GM18499 (cell line): ENCODE data around the gene LIX1L.

Source experiments
- ATAC-seq: cut with Tn5 transposase; IDR thresholded peaks from one replicate; pipeline ENCODE4 v1.9.1; 2021; ENCODE audit warnings: moderate number of reproducible peaks; ENCODE audit not compliant: insufficient read depth, unreplicated experiment

The LIX1L gene

DNA sequence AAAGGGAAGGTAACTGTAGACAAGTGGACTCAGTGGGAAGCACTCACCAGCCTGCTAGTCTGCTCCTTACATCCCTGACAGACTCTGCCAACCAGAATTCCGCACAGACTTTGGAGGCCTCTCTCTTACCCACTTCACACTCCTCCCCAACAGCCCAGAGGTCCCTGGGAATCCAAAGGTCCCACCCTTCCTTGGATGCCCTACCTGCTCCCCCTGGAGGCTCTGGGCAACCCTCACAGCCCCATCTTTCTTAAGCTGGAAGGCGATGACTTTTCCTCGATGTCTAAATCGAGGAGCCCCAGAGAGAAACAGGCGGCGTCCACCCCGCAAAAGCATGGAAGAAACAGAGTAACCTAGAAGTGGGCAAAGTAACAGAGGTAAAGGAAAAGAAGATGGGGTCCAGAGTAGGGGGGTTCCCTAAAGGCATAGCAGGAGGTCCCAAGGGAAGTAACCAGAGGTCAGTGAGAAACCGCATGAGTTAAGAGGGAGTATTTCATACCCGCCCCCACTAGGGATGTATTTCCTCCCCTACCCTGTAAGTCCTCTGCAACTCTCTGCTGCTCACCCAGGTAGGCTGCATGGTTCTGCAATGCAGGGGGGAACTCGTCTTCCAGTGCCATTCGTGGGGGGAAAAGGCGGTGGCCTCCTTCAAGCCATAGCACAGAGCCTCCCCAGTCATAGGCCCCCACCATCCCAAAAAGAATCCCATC is 56.4 kb downstream of the LIX1L start:
- ATAC-seq = no peak

DNA sequence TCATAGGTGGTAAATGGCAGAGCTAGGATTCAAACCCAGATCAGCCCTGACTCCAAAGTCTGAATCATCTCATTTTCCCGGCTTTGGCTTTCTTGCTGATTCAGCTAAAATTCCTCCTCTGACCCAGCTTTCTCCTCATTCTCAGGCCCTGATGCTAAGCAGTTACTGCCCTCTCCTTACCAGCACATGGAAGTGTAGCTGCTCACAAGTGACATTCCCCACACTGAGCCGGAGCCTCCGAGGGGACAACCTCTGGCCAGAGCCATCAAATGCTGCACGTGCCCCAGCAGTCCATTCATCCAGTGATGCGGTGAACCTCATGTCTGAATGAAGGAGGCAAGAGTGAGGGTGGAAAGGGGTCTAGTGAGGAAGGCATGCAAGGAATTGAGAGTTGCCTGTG is 59.1 kb downstream of the LIX1L start:
- ATAC-seq = no peak

DNA sequence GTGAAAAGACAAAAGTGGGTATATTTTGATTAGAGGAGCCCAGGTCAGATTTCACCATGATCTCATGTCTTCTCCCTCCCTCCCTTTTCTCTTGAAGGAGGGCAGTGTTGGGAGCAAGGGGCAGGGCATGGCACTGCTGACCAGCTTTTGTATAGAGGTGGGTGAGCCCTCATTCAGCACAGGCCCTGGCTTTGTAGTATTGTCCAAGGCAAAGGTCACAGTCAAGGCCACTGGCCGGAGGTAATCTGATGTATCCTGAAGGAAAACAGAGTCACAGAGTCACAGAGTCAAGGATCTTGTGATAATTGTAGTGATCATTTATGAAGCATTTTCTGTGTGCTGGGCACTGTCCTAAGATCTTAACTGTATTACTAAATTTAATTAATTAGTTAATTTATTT is 59.8 kb downstream of the LIX1L start:
- no peak for ATAC-seq

DNA sequence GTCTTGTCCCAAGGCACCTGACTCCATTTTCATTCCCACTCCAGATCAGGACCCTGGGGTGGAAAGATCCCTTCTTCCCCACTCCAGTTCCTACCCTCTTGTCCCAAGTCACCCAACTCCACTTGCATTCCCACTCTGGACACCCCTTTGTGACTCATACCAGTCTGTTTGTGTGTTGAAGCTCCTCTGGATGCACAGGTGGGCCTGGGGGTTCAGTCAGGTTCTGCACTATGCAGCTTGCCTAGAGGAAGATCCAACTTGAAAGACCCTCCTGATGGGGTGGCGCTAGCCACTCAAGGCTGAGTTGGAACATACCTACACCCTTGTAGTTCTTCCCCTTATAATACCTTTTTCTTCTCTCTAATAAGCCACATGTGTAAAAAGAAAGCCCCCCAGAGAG is 62.3 kb downstream of the LIX1L start:
- ATAC-seq = no peak

DNA sequence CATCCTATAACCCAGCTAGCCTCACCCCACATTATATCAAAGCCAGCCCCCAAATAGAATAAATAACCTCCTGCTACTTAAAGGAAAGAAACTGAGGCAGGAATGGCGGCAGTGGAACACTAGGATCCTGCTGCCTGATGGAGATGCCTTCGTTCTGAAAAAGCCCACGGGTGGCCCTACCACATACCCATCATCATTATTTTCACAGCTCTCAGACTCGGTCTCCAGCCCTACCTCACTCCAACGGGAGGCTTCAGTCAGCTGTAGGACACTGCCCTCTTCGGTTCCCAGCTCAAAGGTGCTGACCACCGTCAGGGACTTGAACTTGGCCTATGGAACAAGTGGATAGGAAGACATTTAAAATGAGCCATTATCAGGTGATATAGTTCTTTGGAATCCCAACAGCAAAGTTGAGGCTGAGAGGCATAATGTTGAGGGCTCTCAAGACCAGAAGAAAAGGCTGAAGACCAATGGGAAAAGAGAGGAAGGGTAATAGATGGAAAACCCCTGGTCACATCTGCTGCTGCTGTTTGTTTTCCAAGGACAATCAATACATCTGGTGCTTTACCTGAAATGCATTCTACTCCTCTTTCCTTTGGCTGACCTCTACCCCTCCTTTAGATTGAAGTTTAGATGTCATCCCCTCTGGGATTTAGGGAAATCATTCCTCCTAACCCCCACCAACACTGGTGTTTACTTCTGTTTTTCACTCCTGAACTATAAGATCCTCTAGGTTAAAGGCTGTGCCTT is 64.3 kb downstream of the LIX1L start:
- ATAC-seq = no peak

DNA sequence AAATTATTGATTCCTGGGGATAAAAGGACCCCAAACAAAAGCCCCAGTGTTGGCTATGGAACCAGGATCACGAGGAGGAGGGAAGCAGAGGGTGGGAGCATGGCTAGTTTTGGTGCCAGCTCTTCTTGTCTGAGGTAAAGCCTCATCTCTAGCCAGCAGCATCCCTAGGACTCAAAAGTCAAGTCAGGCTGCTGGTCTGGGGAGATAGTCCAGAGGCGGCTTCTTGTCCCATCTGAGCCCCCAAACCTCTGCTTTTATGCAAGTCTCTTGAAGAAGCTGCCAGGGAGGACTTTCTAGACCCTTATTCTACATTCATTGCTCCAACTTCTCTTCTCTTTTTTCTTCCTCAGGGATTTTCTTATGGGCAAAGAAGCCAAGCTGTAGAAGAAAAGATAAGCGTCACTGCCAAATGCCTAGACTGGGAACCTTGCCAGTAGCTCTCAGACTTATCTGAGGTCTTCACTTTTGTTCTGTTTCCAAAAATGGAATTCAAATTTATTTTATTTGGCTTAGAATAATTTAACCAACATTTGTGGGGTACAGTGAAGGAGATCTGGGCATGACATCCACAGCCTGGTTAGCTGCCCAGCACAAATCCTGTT is 65.2 kb downstream of the LIX1L start:
- no peak for ATAC-seq

DNA sequence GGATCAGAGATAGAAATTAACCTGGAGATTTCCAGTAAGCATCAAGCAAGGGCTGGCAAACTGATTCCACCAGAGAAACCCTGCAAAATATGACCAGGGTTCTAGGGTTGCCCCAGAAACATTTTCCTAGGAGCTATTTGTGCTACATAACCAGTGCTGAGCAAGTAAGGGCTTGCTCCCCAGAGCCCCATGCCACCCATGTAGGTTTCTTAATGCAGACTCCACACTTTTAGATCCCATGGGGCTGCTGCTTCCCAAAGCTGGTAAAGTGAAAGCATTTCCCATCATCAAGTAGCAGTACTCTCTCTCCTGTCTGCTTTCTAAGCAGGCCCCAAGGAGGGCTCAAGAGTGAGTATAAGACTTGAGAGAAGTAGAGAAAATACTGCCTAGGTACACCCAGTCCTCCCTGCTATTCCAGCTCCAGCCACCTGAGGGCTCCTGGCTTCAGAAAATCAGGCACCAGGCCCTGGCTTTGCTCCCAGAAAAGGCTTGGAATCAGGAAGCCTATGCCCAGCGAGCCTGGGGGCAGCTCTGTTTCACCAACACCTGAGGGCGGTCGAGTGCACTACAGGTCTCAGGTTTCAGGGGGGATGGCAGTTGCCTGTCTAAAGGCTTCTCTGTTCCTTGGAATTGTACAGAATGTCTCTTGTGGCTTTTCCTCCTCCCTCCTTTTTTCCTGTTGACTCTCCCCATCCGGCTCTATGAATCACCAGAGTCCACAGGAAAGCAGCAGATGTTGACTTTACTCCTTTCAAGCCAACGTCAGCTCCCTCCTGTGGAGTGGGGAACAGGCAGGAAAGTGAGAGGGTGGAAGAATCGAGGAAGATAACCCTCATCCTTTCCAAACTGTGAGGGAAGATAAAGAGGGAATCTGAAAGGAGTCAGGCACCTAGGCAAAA is 66.0 kb downstream of the LIX1L start:
- ATAC-seq = no peak

DNA sequence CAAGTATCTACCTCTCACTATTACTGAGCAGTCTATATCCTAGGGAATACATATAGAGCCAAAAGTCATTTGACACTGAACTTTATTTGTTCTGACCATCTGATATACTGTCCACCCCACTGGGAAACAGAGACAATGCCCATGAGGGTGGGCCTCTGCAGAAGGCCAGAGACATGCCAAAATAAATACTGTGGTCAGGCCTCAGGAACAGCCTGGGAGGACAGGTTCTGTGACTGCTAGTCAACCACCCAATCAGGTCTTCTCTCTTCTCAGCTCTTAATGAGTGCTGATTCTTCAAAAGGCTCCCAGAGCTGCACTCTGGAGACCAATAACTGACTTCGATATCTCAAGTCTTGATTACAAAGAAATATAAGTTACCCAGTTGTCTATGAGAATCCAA is 66.7 kb downstream of the LIX1L start:
- ATAC-seq = no peak

DNA sequence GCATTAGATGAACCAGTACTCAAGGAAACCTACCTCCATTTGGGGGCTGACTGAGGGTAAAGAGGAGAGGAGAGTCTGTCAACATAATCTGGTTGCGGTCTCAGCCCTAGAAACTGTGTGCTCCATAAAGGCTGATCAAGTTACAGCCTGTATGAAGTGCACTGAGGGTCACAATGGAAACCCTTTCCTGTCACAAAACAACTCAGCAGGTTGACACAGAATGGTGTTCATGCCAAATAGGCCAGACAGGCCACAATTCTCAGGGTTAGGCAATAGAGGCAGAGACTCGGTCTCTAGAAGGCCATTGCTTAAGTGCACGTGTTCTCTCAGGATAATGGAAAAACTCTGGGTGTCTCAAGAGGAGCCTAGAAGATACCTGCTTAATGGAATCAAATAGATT is 68.1 kb downstream of the LIX1L start:
- no peak for ATAC-seq

DNA sequence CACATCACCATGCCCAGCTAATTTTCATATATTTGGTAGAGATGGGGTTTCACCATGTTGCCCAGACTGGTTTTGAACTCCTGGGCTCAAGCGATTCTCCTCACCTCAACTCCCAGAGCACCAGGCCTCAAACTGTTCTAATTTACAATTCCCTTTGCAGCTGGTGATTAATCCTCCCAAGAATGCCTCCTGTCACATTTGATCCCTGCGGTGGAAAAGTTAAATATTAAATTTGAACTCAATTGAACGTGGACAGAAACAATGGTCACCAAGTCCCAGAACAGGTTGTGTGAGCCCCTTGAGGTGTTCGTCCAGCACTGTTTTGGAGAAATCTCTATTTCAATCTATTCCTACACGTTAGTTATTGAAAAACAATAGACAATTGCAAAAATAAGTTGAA is 70.2 kb downstream of the LIX1L start:
- no peak for ATAC-seq

DNA sequence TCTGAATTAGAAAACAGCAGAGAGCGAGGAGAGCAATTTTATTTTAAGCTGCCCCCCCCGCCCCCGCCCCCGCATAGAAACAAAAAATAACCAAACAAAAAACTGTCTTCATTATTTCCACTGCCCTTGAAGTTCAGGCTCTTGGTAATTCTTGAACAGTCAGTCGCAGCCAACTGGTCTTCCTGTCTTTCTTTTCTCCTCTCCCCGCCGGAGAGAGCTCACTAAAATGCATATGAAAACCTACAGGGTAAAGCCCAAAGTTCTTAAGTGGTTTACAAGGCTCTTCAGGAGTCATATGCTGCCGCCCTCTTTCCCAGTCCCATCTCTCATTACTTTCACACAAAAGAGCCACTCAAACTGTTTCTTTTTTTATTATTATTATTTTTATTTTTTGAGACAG is 71.0 kb downstream of the LIX1L start:
- no peak for ATAC-seq

DNA sequence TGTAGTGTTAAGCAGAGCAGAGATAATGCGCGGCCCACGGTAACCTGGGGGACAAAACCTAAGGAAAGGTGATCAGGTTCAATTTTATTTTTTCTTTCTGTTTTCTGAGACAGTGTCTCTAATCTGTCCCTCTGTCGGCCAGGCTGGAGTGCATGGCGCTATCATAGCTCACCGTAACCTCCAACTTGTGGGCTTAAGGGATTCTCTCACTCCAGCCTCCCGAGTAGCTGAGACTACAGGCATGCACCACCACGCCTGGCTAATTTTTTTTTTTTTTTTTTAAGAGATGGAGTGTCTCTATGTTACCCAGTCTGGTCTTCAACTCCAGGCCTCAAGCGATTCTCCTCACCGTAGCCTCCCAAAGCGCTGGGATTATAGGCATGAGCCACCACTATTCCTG is 71.4 kb downstream of the LIX1L start:
- no peak for ATAC-seq

DNA sequence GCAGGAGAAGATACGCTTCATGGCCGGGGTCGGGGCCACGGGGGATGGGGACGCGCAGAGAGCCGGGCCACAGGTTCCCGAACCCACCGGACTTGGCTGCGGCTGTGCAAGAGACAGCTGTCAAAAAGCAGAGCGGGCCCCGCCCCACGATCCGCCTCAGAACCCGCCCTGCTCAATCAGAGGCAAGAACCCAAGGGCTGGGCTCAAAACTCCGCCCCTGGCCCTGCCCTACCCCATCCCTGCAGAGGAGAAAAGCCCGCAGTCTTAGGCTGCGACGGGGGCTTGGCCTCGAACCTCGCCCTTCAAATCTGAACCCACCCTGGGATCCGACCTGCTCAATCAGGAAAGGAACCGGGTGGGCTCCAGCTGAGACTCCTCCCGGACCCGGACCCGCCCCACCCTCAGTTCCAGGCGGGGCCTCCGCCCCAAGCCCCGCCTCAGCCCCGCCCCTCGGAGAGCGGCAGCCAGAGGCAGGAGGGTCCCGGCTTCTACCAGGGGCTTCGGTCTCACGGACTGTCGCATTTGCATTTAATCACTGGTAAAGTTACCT is 72.0 kb downstream of the LIX1L start, which contains the start of gene ANKRD35:
ANKRD35 (minus strand) TSS at position 129 of the 550 bp plus-strand sequence; CDS start at position 21, 108 bp downstream.
- peak; percentile 90 for ATAC-seq

DNA sequence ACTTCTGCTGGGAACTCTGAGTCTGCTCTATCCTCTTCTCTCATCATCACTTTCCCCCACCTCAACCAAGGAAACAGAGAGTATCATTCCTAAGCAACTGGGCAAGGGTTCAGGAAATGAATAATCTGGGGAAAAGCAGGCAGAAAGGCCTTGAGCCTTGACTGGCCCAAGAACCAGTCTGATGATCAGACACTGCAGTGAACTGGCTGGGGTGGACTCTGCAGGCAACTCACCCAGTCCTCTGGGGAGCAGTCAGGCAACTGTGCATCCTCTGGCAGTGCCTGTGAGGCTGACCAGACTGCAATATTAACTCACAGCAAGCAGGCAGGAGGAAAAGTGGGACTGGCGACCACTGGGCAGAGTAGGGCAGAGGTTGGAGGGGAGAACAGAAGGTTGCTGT is 73.1 kb downstream of the LIX1L start:
- ATAC-seq = no peak
